Skeletal muscle cell (primary cell): ENCODE data around the gene GOLGA5.
"Not testable (repeated sequence)": the region's sequence is repeated elsewhere in the genome, so short reads cannot be mapped to it uniquely, and the experiment has no call there.

ENCODE experiments used
- DNase-seq: peaks from one replicate; pipeline ENCODE4 v3.0.0-alpha.2; 2010; ENCODE audit warnings: low read depth
- H3K4me3 ChIP-seq: 2 replicates; pipeline ENCODE4 v1.5.1; 2011; ENCODE audit warnings: low read depth, mild to moderate bottlenecking, control low read depth, low read length, moderate library complexity

GOLGA5 gene

DNA sequence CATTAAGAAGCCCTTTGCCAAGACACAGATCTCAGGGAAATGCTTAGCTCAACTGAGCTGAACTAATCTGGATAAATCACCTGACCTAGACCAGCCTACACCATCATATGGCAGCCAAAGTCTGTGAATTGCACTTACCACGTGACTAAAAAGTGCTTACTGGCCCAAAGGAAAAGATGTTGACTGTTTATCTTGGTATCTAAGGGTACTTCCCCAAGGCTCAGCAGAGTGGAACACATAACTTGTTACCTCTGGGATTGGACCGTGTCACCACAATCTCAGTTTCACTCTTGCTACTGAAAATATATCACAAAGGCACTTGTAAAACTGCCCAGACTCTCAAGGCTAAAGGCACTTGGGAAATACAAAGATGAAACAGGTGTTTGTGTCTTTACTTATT, 18.8 kb upstream of the GOLGA5 start:
- not testable (repeated sequence) for DNase-seq, H3K4me3 ChIP-seq

DNA sequence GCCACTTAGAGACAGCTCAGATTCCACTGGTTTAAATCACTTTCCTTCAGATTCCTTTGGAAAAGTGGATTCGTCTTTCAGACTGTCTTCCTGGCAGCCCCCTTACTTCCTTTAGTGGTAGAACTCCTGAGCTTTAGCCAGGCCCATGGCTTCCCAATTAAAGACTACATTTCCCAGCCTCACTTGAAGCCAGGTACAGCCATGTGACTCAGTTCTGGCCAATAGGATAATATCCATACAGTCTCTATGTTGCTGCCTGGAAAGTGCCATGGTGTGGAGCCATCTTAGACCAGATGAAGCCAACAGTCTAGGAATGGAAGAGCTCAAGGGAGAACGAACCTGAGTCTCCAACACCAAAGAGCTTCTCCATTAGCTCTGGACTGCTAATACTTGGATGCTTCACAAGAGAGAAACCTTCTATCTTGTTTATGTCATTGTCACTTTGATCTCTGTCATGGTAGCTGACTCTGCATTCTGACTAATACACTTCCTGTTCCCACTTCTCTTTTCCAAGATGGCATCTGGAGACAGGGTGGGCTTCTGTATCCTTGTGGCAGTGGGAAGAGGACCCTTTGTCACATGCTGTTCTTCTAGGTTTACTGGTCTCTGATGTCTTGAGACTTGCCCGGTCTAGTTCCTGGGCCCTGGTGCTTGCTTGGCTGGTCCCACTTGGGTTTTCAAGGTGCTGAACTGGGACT, 15.1 kb upstream of the GOLGA5 start:
- H3K4me3 ChIP-seq, DNase-seq: not testable (repeated sequence)

GRCh38 chr14:92780444-92781232, 13.5 kb upstream of the GOLGA5 start:
- H3K4me3 ChIP-seq = no peak overlapping the region
- peak; percentile 38 for DNase-seq

- no peak overlapping the region for H3K4me3 ChIP-seq
- DNase-seq = no peak
These were observed 12.8 kb upstream of the GOLGA5 start for GRCh38 chr14:92781350-92781749.

- no peak overlapping the region for H3K4me3 ChIP-seq
- DNase-seq = peak; percentile 37
These were observed 10.2 kb upstream of the GOLGA5 start for GRCh38 chr14:92783813-92784431.

- DNase-seq = peak; percentile 53
These were observed 8.3 kb upstream of the GOLGA5 start for GRCh38 chr14:92785667-92786426.

DNA sequence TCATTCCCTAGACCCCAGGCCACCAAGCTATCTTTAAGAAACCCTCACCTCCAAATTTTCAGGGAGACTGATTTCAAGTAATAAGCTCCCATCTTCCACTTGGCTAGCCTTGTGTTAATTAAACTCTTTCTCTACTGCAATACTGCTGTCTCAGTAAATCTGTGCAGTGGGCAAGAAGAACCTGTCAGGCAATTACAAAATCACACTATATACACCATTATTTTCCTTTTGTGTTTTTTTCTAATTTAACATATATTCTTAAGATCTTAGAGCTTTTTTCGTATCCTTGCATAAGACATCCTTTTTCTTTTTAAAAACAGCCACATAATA, 7.7 kb upstream of the GOLGA5 start:
- DNase-seq = no peak
- no peak overlapping the region for H3K4me3 ChIP-seq

More at GRCh38 chr14:92785667-92786426, 8.3 kb upstream of the GOLGA5 start:
- no peak overlapping the region for H3K4me3 ChIP-seq

DNA sequence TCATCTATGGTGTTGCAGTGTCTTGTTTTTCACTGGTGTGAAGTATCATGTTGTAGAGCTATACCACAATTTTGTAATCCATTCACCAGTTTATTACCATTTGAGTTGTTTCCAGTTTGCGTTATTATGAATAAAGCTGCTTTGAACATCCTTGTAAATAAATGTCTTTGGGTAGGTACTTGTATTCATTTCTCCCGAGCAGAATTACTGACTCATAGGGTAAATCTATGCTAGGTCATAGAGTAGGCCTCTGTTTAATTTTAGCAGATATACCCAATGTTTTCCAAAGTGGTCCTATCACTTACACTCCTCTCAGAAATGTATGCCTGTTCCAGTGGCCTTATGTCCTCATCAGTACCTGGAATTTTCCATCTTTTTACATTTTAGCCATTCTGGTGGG, 6.6 kb upstream of the GOLGA5 start:
- no peak overlapping the region for H3K4me3 ChIP-seq
- no peak for DNase-seq

DNA sequence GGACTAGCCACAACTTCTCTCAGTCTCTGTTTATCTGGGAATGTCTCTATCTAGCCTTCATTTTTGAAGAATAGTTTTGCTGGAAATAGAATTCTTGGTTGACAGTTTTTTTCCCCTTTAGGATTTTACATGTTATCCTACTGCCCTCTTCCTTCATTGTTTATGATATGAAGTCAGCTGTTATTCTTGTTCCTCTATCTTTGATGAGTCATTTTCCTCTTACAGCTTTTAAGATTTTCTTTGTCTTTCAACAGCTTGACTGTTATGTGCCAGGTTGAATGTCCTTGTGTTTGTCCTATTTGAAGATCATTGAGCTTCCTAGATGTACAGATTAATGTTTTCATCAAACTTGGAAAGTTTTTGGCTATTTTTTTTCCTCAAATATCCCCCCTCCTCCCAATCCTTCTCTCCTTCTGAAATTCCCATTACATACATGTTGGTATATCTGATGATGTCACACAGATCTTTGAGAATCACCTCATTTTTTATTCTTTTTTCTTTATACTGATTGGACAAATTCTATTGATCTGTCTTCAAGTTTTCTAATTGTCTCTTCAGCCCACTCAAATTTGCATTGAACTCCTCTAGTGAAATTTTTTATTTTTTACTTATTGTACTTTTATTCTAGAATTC, 4.5 kb upstream of the GOLGA5 start:
- no peak for DNase-seq
- no peak overlapping the region for H3K4me3 ChIP-seq

DNA sequence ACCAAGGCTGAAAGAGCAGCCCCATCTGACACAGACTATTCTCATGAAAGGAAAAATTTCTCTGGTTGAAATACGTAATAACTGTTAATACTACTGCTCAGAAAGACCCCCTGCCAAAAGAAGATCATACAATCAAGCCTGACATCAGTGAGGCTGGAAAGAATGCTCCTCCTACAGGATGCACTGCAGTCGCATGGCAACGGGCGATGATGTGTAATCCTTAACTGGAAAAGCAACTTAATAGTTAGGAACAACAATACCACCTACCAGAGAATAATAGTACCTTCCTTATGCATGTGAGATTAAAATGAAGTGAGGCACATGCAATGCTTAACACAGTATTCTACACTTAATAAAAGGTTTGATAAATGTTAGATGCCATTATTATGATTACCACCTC, 1.2 kb upstream of the GOLGA5 start:
- DNase-seq = no peak
- H3K4me3 ChIP-seq = no peak overlapping the region

GRCh38 chr14:92794547-92794941, 439 bp downstream of the GOLGA5 start:
- DNase-seq = no peak
- H3K4me3 ChIP-seq = peak overlapping the region; percentile 100

- no peak for DNase-seq
- H3K4me3 ChIP-seq = peak overlapping the region; percentile 100
These were observed 856 bp downstream of the GOLGA5 start for GRCh38 chr14:92794961-92795360.

- no peak for DNase-seq
- no peak overlapping the region for H3K4me3 ChIP-seq
These were observed 4.0 kb downstream of the GOLGA5 start for GRCh38 chr14:92797935-92798653.

DNA sequence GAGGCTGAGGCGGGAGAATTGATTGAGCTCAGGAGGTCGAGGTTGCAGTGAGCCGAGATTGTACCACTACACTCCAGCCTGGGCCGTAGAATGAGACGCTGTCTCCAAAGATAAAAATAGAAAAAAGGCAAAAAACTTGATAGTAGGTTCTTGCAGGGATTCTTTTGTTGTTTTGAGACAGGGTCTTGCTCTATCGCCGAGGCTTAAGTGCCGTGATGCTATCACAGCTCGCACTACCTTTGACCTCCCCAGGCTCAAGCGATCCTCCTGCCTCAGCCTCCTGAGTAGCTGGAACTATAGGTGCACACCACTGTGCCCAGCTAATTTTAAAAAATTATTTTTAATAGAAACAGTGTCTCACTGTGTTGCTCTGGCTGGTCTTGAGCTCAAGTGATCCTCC, 4.7 kb downstream of the GOLGA5 start:
- no peak overlapping the region for H3K4me3 ChIP-seq
- DNase-seq = no peak

GRCh38 chr14:92800012-92800411, 5.9 kb downstream of the GOLGA5 start:
- no peak for DNase-seq
- no peak overlapping the region for H3K4me3 ChIP-seq

GRCh38 chr14:92800525-92800924, 6.4 kb downstream of the GOLGA5 start:
- DNase-seq = no peak
- no peak overlapping the region for H3K4me3 ChIP-seq

GRCh38 chr14:92801917-92802316, 7.8 kb downstream of the GOLGA5 start:
- DNase-seq = no peak
- no peak overlapping the region for H3K4me3 ChIP-seq

DNA sequence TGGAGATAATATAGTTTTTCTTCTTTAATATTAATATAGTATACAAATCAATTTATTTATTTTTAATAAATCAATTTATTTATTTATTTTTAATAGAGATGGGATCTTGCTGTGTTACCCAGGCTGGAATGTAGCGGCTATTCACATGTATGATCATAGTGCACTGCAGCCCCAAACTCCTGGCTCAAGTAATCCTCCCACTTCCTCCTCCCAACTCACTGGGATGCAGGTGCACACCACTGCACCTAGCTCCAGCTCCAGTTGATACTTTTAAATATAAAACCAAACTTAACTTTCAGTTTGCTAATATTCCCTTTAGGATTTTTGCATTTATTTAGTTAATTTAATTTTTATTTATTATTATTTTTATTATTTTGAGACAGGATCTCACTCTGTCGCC, 8.6 kb downstream of the GOLGA5 start:
- H3K4me3 ChIP-seq = no peak overlapping the region
- no peak for DNase-seq

DNA sequence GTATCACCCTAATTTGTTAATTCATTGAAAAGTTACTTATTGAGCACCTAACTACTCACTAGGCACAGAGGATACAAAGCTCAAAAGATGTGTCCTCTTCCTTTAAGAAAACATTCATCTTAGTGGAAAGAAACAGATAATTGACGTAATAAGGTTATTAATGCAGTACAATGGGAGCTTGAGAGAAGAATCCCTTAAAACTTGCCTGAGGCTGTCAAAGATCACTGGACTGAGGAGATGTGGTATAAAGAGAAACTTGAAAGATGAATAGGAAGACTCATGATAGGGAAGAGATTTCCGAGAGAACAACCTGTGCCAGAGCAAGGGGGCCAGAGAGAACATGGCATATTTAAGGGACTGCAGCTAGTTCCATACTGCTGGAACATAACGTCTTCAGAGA, 19.1 kb downstream of the GOLGA5 start:
- DNase-seq = no peak
- H3K4me3 ChIP-seq = no peak overlapping the region
